MV-4-11 (cell line): ENCODE results near the gene AQR.

Source experiments
- DNase-seq: peaks from one replicate; lab custom pipeline; 2025; lab: John Stamatoyannopoulos, UW

AQR gene

GRCh38 chr15:34876640-34877039, 92.9 kb downstream of the AQR start:
- no peak for DNase-seq

GRCh38 chr15:34869110-34869509, 100.4 kb downstream of the AQR start:
- DNase-seq, result no peak

- DNase-seq, result no peak
Measured at GRCh38 chr15:34865531-34865930, 104.0 kb downstream of the AQR start.

DNA sequence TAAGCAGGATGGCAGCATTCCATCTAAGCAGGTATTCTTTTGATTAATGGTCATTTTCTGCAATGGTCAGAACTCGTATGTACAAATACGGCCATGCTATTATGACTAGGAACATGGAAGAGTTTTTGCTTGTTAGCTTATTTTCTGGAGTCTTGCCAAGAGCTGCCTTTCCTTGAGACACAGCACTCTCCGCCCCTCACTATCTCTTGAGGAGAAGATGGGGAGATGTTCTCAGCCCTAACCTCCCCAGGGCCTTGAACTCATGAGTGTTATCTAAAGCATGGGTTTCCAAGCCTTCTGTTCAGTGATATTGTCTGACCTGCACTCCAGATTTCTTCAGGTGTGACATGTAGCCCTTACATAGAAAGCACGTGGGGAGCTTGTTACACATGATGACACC, 108.3 kb downstream of the AQR start:
- DNase-seq, result no peak

DNA sequence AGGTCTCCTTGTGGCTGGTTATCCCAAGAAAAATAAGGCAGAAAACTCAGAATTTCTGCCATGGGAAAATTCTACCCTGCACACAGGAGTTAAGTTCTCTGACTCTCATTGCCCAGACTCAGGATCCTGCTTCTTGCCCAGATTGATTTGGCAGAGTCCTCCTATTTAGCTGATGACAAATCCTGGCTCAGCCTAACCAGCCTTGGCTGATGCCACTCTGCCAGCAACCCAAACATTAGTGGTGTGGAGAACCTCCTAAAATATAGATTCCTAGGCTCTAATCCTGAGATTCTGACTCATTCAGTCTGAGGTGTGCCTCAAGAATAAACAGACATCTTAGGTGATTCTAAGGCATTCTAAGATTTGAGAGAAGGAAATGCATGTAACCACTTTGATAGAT, 113.6 kb downstream of the AQR start:
- no peak for DNase-seq

DNA sequence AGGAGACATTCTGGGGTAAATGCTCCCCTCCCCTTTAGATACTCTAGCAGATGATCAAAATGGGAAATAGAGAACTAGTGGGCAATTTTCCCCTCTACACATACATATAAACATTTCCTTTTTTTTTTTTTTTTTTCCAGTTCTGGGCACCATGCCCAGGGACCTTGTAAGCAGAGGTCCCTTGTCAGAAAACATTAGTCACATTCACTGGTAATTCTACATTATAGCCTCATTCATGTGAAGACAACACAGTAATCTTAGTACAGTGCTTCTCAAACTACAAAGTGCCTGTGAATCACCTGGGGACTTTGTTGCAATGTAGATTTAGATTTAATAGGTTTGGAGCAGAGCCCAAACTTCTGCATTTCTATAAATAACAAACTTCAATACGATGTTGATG, 114.1 kb downstream of the AQR start:
- DNase-seq, result peak; percentile 6

GRCh38 chr15:34854232-34854631, 115.3 kb downstream of the AQR start:
- DNase-seq, result no peak

- no peak for DNase-seq
Measured at GRCh38 chr15:34853001-34853758, 116.4 kb downstream of the AQR start.

- DNase-seq, result no peak
Measured at GRCh38 chr15:34851751-34852150, 117.8 kb downstream of the AQR start.

DNA sequence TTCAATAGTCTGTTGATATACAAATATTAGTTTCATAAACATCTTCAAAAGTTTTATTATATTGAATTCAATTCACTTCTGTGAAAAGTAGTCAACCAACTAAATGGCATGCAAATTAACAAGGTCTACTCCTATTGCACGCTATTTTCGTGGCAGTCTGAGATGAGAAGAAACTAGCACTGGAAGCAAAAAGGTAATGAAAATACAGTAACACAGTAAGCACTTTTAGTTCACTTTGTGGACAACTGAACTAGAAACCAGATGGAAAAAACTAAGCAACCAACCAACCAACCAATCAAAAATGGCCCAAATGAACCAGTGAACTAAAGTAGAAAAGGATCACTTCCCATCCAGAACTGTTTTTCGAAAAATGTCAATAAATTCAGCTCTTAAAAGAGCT, 118.5 kb downstream of the AQR start:
- no peak for DNase-seq

GRCh38 chr15:34850121-34850520, 119.4 kb downstream of the AQR start:
- DNase-seq, result no peak

DNA sequence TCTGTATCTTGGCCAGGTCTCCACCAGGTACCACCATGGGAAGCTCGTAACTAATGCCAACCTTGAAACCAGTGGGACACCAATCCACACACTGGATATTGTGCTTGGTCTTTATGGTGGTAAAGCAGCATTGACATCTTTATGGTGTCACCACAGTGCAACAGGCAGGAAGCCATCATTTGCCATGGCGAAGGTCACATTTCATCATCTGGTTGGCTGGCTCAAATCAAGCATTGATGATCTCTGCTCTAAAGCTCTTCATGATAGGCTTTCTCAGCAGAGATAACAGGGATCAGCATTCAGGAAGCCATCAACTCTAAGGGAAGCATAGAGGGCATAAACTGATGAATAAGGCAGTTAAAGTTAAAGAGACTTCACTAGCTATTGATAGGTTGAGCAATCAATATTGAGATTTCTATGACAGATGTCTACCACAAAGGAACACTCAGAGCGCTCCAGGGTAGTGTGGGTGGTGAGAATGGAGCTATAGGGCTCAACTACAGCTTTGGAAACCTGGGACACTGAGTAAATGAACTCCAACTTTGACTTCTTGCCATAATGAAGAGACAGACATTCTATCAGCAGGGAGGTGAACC, 120.1 kb downstream of the AQR start:
- DNase-seq, result no peak

DNA sequence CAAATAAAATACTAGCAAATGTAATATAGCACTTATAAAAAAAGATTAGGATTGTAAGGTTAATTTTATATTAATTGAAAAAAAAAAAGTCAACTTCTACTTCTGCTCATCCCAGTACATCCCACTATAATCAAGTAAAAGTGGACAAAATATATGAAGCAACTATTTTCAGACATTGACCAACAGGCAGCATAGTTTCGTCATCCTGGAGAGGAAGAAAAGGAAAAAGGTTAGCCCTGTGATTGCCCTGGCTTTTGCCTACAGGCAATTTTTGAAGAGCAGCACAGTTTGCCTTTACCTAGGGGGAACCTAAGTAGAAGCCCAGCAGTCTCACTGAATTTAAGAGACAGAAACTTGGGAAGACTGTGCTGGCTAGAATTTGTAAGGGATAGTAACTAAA, 121.9 kb downstream of the AQR start:
- DNase-seq, result peak; percentile 36

- no peak for DNase-seq
Measured at GRCh38 chr15:34841262-34841725, 128.2 kb downstream of the AQR start.

- DNase-seq, result no peak
Measured at GRCh38 chr15:34838282-34838681, 131.3 kb downstream of the AQR start.

GRCh38 chr15:34837246-34838016, 132.1 kb downstream of the AQR start:
- no peak for DNase-seq

DNA sequence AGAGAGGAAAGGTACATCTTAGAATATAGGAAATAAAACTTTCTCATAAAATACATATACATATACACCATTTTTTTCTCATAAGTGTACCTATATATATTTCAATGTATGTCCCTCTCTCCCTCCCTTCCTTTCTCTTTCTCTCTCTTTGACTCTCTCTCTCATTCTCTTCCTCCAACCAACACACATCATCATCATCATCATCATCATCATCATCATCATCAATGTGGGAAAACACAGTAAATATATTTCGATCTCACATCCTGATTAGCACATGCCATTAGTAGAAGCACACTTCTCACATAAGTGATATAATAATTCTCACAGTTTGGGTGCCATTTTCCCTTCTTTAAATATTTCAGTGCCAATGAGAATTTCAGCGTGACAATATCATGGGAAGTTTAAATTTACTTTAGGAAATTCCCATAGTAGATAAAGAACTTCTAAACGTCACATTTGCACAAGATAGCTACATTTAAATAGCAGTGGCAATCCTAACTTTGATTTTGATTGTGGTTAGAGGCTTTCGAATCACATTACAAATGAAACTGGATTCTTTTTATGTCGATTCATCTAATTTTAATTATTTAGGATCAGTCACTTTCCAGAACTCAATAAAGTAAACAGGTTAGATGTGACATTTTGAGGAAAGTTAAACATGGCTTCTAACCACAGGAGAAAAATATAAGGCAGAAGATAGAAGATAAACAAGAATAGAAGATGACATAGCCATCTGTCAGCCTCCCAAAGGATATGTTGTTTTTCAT, 141.2 kb downstream of the AQR start:
- DNase-seq, result no peak

DNA sequence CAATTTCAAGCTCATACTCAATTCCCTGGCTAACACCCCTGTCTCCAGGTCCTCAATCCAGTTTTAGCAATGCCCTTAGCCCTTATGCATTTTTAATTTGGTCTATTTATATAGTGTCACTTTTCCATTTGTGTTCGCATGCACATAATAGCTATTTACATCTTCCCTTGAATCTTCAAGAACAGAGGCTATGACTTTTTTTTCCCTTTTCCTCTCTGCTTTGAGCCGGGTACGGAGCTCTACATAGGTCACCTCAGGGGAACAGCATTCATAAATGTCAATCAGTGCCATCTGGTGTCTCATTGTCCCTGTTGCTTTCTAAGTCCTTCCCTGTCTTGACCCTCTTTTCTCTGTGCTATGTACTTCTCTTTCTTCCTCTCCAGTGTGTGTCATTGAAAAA, 147.7 kb downstream of the AQR start:
- no peak for DNase-seq

DNA sequence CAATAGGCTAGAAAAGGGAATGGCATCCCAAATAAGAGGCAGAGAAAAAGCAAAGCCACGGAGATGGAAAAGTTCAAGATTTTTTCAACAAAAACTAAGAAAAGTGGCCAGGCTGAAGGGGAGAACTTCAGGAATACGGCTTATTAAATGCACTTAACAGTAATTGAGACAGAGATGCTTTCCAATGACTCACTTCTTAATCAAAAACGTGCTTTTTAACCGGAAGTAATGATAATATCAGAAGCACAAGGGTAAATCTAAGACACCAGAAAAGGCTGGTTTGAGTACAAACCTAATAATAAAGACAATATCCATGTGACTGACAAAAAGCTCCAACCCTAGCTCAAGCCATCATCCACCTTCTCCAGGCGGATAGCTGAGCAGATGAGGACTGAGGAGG, 149.4 kb downstream of the AQR start:
- no peak for DNase-seq

- DNase-seq, result no peak
Measured at GRCh38 chr15:34818526-34818925, 151.0 kb downstream of the AQR start.

DNA sequence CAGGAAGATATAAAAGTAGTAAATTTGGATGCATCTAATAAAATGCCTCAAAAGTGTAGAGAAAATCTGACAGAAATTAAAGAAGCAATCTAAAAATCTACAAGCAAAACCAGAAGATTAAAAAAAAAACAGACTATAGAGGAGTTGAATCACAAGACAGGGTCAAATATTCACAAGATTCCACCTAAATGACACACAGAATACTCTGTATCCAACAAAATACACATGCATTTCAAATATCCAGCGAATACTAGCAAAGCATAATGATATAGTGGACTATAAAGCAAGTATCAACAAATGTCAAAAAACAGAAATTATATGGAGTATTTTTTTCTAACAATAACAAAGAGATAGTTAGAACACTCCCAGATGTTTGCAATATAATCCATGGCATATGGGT, 153.7 kb downstream of the AQR start:
- no peak for DNase-seq

DNA sequence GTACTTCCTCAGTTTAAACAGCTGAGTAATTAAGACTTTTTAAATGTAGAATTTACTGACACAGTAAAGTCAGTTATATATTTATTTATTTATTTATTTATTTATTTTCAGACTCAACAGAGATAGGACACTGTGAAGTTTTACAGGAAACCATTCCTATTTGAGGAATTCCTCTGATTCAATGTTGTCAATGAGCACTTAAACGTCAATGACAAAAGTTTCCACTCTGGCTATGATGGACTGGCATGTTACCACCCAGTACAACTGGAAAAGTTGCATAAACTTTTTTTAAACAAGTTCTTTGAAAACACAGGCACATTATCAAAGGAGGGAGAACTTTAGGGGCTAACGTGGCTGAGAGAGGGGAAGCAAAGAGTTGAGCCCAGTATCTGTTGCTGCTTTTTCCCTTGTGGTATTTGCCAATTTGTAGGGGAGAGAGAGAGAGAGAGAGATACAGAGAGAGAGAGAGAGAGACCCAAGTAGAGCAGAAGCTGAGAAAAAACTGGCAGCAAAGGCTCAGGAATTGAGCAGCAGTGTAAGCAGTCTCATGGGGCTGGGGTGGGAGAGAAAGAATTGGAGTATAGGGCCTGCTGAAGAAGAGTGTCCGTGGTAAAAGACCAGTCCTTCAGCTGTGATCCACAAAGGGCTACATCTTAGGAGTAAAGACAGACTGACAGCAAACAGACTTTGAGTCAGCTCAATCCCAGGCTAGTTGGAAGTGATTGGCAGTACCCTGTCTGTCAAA, 155.9 kb downstream of the AQR start:
- no peak for DNase-seq
